ENCODE results near the gene DAPK3.
A peak's percentile ranks its signal among the peaks of the same experiment; 100 is the strongest.
"Not testable (repeated sequence)": the region's sequence is repeated elsewhere in the genome, so short reads cannot be mapped to it uniquely, and the experiment has no call there.

Gene DAPK3

GRCh38 chr19:3944018-3944721, 26.7 kb downstream of the DAPK3 start:
- no peak overlapping the region for H3K4me3 ChIP-seq (ENCODE audit: low read length)
- no peak for DNase-seq (ENCODE audit: low read depth)
- TF ChIP-seq CTCF (conservative IDR thresholded peaks at IDR 0.05; ENCODE audit: low read depth, low read length), result no peak

- no peak for TF ChIP-seq CTCF (conservative IDR thresholded peaks at IDR 0.05; ENCODE audit: low read depth, low read length)
- DNase-seq (ENCODE audit: low read depth), result no peak
- no peak overlapping the region for H3K4me3 ChIP-seq (ENCODE audit: low read length)
These were observed 28.0 kb downstream of the DAPK3 start for GRCh38 chr19:3942790-3943409.

- not testable (repeated sequence) for DNase-seq (ENCODE audit: low read depth); H3K4me3 ChIP-seq (ENCODE audit: low read length)
These were observed 32.5 kb downstream of the DAPK3 start for GRCh38 chr19:3938300-3938950.

- TF ChIP-seq CTCF (conservative IDR thresholded peaks at IDR 0.05; ENCODE audit: low read depth, low read length), result no peak
- H3K4me3 ChIP-seq (ENCODE audit: low read length), result no peak overlapping the region
- DNase-seq (ENCODE audit: low read depth), result no peak
These were observed 34.1 kb downstream of the DAPK3 start for GRCh38 chr19:3936506-3937442.

GRCh38 chr19:3932931-3933810, 37.7 kb downstream of the DAPK3 start, which contains the start of gene NMRK2:
TSS of gene NMRK2 (plus strand) at chr19:3933069. CDS start at chr19:3933672, 603 bp downstream.
- peak within 1 kb of the TSS; percentile 17 for H3K4me3 ChIP-seq (ENCODE audit: low read length)
- DNase-seq (ENCODE audit: low read depth), result no peak
- no peak for TF ChIP-seq CTCF (conservative IDR thresholded peaks at IDR 0.05; ENCODE audit: low read depth, low read length)

GRCh38 chr19:3931041-3931440, 39.9 kb downstream of the DAPK3 start:
- no peak overlapping the region for H3K4me3 ChIP-seq (ENCODE audit: low read length)
- DNase-seq (ENCODE audit: low read depth), result no peak
- no peak for TF ChIP-seq CTCF (conservative IDR thresholded peaks at IDR 0.05; ENCODE audit: low read depth, low read length)
